Neural progenitor cell (in vitro differentiated cells): ENCODE results near the gene CHSY3.

Experiments used
- CTCF ChIP-seq: fragments of 200-600 bp; sonication (generic); IDR thresholded peaks from 2 replicates; pipeline ENCODE4 v1.5.1; 2017; ENCODE audit warnings: antibody characterized with exemption, mild to moderate bottlenecking
- EZH2phosphoT487 ChIP-seq: fragments of 200-600 bp; sonication (generic); IDR thresholded peaks from 2 replicates; pipeline ENCODE4 v1.6.1; 2017; ENCODE audit warnings: antibody characterized with exemption

- TF ChIP-seq CTCF, result no peak
- TF ChIP-seq EZH2phosphoT487, result no peak
Observed at GRCh38 chr5:129991780-129992179, 87.5 kb downstream of the CHSY3 start.
